NCI-H128 (cell line): ENCODE results near the gene EPN3.

Experiments used
- DNase-seq: peaks from one replicate; lab custom pipeline; 2025; ENCODE audit not compliant: unreplicated experiment; lab: John Stamatoyannopoulos, UW

The EPN3 gene

DNA sequence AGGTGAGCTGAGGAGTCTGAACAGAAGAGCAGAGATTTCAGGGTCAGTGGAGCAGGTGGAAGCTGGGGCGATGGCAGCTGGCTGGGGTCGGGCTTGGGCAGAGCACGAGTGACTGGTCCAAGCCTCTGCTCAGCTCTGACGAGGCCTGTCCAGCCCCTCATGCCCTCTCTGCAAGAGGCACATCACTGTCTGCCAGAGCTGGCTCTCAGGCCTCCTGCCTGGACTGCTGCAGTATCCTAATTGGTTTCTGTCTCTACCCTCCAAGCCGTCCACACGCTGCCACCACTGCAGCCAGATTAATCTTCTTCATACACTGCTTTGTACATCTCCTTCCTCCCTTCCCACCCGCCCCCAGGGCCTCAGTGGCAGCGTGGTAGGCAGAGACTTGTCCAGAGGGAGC, 53.4 kb downstream of the EPN3 start:
- DNase-seq = no peak

DNA sequence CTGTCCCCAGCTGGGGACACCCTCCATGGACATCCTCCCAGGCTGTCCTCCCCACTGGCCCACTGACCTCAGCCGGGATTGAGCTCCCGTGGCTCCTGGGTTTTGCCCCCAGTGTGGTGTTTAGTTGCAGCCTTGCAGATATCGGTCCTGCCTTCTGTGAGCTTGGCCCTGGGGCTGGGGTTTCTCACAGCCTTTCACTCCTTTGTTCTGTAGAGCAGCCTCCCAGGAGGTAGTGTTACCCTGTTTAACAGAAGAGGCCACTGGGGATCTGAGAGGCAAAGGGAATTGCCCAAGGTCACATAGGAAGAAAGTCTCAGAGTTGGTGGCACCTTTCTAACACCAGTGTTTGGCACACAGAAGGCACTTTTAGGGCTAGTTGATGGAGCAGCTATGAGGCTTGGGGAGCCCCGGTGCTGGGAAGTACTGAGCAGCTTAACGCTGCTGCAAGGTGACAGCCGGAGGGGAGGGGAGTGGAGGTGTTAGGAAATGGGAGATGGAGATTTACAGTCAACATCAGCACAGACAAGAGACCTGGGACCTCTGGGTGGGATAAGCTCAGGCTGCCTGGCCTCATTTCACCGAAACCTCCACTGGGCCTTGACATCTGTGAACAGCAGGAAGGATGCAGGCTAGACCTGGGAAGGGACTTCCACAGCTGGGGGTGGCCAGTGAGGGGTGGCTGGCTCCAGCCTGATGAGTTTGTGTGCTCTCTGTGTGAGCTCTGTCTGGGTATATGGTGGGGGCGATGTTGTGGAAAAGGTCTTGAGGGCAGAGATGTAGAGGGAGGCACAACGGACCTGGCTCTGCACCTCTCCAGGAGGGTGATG, 54.1 kb downstream of the EPN3 start:
- no peak for DNase-seq

DNA sequence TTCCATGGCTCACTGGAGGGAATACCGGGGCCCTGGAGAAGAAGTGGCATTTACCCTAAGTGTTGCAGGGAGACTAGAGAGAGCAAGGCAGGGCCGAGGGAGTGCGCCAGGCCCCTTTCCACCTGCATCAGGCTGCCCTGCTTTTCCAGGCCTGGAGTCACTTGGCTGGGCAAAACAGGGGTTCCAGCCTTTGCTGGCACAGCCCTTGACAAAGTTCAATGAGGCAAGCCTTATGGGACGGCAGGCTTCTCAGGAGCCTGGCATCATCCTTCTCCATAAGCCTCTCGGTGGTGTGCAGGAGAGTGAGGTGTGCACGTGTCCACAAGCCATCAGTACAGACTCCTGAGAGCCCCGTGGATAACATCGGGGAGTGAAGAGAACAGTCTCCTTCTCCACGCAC, 55.0 kb downstream of the EPN3 start:
- DNase-seq = no peak

GRCh38 chr17:50588391-50589049, 56.0 kb downstream of the EPN3 start:
- no peak for DNase-seq

- DNase-seq = no peak
These were observed 56.7 kb downstream of the EPN3 start for GRCh38 chr17:50589095-50589705.

DNA sequence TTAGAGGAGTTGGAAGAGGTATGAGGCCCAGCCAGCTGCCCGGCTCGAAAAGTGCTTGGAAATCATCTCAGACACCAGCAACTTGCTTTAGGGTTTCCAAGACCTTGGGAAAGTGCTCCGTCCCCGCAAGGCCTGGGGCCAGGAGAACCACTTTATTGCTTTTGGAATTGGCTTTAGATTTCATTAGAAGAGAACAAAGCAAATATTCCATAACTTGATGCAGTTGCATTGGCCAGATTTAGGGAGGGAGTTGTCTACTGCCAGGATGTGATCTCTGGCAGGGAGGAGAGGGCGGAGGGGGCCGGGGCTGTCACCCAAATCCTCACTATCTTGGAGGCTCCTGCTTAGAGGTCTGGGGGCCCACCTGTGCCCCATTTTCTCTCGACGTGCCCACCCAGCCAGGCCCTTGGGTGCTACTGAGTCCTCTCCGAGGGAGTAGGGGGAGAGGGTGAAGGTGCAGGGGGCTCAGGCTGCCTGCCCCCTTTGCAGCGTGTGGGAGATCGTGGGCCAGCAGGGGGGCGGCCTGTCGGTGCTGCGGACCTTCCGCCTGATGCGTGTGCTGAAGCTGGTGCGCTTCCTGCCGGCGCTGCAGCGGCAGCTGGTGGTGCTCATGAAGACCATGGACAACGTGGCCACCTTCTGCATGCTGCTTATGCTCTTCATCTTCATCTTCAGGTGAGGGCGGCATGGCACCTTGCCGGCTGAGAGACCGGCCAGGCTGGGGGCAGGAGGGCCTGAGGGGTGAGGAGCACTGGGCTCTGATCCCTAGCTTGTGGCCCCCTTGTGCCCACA, 58.6 kb downstream of the EPN3 start:
- no peak for DNase-seq

DNA sequence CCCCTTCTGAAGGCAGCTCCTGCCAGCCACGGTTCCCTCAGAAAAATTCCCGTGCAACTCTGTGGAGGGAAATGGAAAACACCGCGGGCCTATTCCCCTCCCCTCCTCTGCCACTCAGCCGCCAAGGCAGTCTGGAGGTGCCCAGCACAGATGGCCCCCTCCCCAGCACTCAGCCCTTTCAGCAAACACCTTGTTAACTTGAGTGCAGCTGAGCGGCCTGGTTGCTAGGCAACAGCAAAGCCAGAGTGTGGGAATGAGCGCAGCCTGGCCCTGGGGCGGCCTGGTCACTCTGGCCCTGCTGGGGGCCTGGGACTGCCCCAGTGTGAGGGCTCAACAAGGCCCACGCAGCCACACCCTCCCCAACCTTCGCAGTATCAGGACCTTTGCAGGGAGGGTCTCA, 60.8 kb downstream of the EPN3 start:
- peak; percentile 35 for DNase-seq
